Fibroblast of mammary gland (primary cell): Measurements from ENCODE around the gene NANOS3.

ENCODE experiments used
- DNase-seq: peaks from one replicate; pipeline ENCODE4 v3.0.0-alpha.2; 2010; ENCODE audit warnings: low read depth
- H3K4me3 ChIP-seq: 2 replicates; pipeline ENCODE4 v1.5.1; 2011; ENCODE audit warnings: low read depth, mild to moderate bottlenecking, low read length, moderate library complexity; ENCODE audit not compliant: control insufficient read depth
- CTCF ChIP-seq: conservative IDR thresholded peaks from 2 replicates; pipeline ENCODE4 v1.5.1; 2011; ENCODE audit warnings: low read depth, low read length, inconsistent platforms; ENCODE audit not compliant: control insufficient read depth, insufficient read depth

NANOS3 gene

GRCh38 chr19:13876834-13877233, at the start of gene NANOS3:
Gene NANOS3 (plus strand): TSS chr19:13877134. CDS start chr19:13877249, 115 bp downstream.
- no peak for TF ChIP-seq CTCF
- DNase-seq, result no peak
- no peak within 1 kb of the TSS for H3K4me3 ChIP-seq

GRCh38 chr19:13827656-13828055, 49.3 kb upstream of the NANOS3 start:
- H3K4me3 ChIP-seq, result no peak overlapping the region
- DNase-seq, result no peak
- TF ChIP-seq CTCF, result no peak

- DNase-seq, result no peak
- no peak overlapping the region for H3K4me3 ChIP-seq
- TF ChIP-seq CTCF, result no peak
Observed at GRCh38 chr19:13830114-13830740, 46.7 kb upstream of the NANOS3 start.

DNA sequence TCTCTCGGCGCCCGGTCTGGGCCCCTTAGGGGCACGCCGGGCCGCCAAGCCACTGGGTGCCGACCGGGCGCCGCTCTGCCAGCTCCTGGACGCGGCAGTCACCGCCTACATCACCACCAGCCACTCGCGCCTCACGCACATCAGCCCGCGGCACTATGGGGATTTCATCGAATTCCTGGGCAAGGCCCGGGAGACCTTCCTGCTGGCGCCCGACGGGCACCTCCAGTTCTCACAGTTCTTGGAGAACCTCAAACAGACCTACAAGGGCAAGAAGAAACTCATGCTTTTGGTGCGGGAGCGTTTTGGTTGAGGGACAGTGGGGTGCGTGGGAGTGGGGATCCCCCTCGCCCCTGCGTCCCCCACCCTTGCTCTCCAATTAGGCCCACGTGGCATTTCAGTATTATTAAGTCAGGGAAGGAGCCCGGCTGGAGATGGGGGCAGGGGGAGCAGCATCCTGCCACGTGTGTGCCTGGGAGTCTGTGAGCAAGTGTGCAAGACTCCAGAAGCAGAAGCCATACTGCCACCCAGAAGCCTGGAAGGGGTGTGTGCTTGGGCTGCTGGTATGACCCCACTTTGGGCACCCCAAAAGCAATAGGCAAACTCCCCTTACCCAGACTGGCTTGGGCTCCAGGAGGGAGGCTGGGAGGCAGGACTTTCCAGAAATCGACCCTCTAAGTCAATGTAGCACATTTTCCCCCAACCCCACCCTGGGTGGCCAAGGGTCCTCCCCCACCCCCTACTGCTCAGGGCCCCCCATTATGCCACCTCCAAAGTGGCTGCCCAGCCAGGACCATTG, 46.0 kb upstream of the NANOS3 start:
- no peak for TF ChIP-seq CTCF
- no peak overlapping the region for H3K4me3 ChIP-seq
- DNase-seq, result no peak

DNA sequence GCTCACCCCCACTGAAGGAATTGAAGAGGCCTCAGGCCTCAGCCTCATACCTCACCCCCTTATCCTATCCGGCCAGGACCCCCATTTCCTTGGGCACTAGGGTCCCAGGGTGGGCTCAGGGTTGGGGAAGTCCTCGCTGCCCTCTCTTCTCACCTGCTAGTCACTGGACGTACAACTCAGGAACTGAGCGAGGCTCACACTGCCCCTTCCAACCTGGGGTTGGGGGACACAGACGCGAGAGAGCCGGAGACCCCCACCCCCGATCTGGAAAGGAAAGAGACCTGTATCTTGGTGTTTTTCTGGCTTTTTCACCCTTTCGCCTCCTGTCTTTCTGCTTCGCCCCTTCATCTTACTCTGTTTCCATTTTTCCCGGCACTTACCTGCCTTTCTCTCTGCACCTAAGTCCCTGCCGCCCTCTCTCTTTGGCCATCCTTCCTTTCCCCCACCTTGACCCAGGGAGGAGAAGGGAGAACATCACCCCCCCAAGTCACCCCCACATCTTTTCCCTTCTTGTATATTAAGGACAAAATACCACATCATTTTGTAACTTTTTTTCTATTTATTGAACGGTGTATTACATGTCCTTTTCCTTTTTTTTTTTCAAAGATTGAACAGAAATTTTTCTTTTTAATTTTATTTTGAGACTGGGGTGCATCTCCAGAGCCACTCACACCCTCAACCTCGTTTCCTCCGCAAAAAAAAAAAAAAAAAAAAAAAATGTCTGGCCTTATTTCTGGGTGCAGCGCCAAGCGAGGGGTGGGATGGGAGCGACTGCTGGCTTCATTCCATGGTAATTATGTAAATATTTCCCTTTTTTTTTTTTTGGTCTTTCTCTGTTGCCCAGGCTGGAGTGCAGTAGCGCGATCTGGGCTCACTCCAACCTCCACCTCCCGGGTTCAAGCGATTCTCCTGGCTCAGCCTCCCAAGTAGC, 45.1 kb upstream of the NANOS3 start:
- no peak for TF ChIP-seq CTCF
- DNase-seq, result no peak
- no peak overlapping the region for H3K4me3 ChIP-seq
